GM12891 (cell line): ENCODE data around the gene ARHGAP45.

Experiments
- DNase-seq: peaks from one replicate; pipeline ENCODE4 v3.0.0; 2011; ENCODE audit warnings: low spot score; ENCODE audit not compliant: insufficient read length
- FAIRE-seq: peaks from 2 replicates; lab custom pipeline; 2011; peaks lifted over from hg19 to GRCh38; lab: Jason Lieb, UNC
- PAX5 ChIP-seq: IDR thresholded peaks from 2 replicates; pipeline ENCODE4 v1.6.1; 2011; ENCODE audit warnings: low read length, moderate library complexity, mild to moderate bottlenecking; ENCODE audit not compliant: insufficient read depth, severe bottlenecking
- POLR2A ChIP-seq: IDR thresholded peaks from 2 replicates; pipeline ENCODE4 v1.6.1; 2011; ENCODE audit warnings: low read depth, low read length, control low read depth
- POLR2AphosphoS5 ChIP-seq: IDR thresholded peaks from 2 replicates; pipeline ENCODE4 v1.6.1; 2011; ENCODE audit warnings: low read depth, low read length, control low read depth
- POU2F2 ChIP-seq: IDR thresholded peaks from 2 replicates; pipeline ENCODE4 v1.6.1; 2011; ENCODE audit warnings: low read depth, mild to moderate bottlenecking, control low read depth, low read length, moderate library complexity
- SPI1 ChIP-seq: IDR thresholded peaks from 2 replicates; pipeline ENCODE4 v1.6.1; 2011; ENCODE audit warnings: low read depth, low read length, control low read depth
- TAF1 ChIP-seq: IDR thresholded peaks from 2 replicates; pipeline ENCODE4 v1.6.1; 2011; ENCODE audit warnings: low read depth, low read length, control low read depth

The ARHGAP45 gene

GRCh38 chr19:1039646-1040475 lies 27.1 kb upstream of the ARHGAP45 start, which contains the start of gene ABCA7:
Gene ABCA7 (plus strand): TSS chr19:1040107. CDS start chr19:1041362, 1,255 bp downstream.
- peak; percentile 99 for FAIRE-seq
- peak; percentile 92 for DNase-seq
- TF ChIP-seq PAX5 (no peak), POU2F2 (no peak; the same call in 1 of the 2 replicates), POLR2A (peak; percentile 79), SPI1 (no peak), TAF1 (0 out of 2 replicates have a peak, but pooled peaks have one; percentile 17), POLR2AphosphoS5 (peak; percentile 62)

GRCh38 chr19:1040476-1041271 lies 26.3 kb upstream of the ARHGAP45 start:
- DNase-seq, result peak; percentile 99
- no peak for FAIRE-seq
- TF ChIP-seq POU2F2 (no peak), PAX5 (no peak), SPI1 (no peak), POLR2A (no peak), TAF1 (no peak), POLR2AphosphoS5 (no peak)

- TF ChIP-seq POU2F2 (no peak), PAX5 (no peak), POLR2A (no peak), POLR2AphosphoS5 (no peak), TAF1 (no peak), SPI1 (no peak)
- FAIRE-seq, result no peak
- no peak for DNase-seq
Measured at GRCh38 chr19:1041272-1041834, 25.6 kb upstream of the ARHGAP45 start.

- TF ChIP-seq TAF1 (no peak), POLR2A (no peak), SPI1 (no peak), POU2F2 (no peak), PAX5 (no peak), POLR2AphosphoS5 (no peak)
- DNase-seq, result no peak
- FAIRE-seq, result no peak
Measured at GRCh38 chr19:1041835-1042685, 24.9 kb upstream of the ARHGAP45 start.

GRCh38 chr19:1042689-1043511 lies 24.1 kb upstream of the ARHGAP45 start:
- FAIRE-seq, result no peak

GRCh38 chr19:1045247-1045603 lies 21.7 kb upstream of the ARHGAP45 start:
- DNase-seq (peak; percentile 80), FAIRE-seq (peak; percentile 77)
- TF ChIP-seq POU2F2 (no peak), POLR2A (no peak), POLR2AphosphoS5 (no peak), PAX5 (no peak), TAF1 (no peak), SPI1 (no peak)

More at GRCh38 chr19:1042689-1043511, 24.1 kb upstream of the ARHGAP45 start:
- no peak for DNase-seq
- TF ChIP-seq POLR2AphosphoS5 (no peak), SPI1 (no peak), PAX5 (no peak), TAF1 (no peak), POU2F2 (no peak), POLR2A (no peak)

GRCh38 chr19:1046117-1046626 lies 20.8 kb upstream of the ARHGAP45 start:
- DNase-seq (no peak), FAIRE-seq (no peak)
- no peak for TF ChIP-seq PAX5

- FAIRE-seq (peak; percentile 67), DNase-seq (no peak)
- TF ChIP-seq TAF1 (no peak), SPI1 (no peak), POLR2A (no peak), PAX5 (no peak), POU2F2 (no peak), POLR2AphosphoS5 (no peak)
Measured at GRCh38 chr19:1046836-1047695, 19.9 kb upstream of the ARHGAP45 start.
